ENCODE data around the gene SNF8. TPM values are rescaled to one million over a fixed set of nuclear protein-coding genes. Genes with fewer than 3 reads are reported as not detected.

Gene SNF8
- total and polyA plus RNA-seq, 7 experiments from 2014 or later, result 54.8 to 122 (median 63.2) TPM

- Mint-ChIP-seq H3K4me3 (no peak overlapping the region), H3K9me3 (no peaks in the 10 kb centered on the region), H3K27me3 (no peaks in the 10 kb centered on the region), H3K36me3 (peaks cover 0 to 1% (median 0%) of the 10 kb centered on the region in 5 donors), H3K27ac (no peak overlapping the region), H3K4me1 (peaks cover 0 to 9% (median 9%) of the 10 kb centered on the region in 7 donors)
- peaks cover 0 to 1% (median 0%) of the 10 kb centered on the region in 3 experiments for H3K36me3 ChIP-seq (ENCODE audit: control insufficient read depth in 2 of 3, insufficient read depth in 3 of 3, low read length in 3 of 3)
- DNase-seq, result no peak
- no peak overlapping the region for H3K4me3 ChIP-seq (ENCODE audit: low read length)
- POLR2A ChIA-PET, result interaction anchor here (4.9 kb wide), 1 partner anchor 10 kb away, joined by 22 read pairs; the partner anchor contains the start of gene ATP5MC1
- peaks cover 6 to 7% of the 10 kb centered on the region in 2 donors for H3K4me1 ChIP-seq (ENCODE audit: control insufficient read depth in 2 of 2, insufficient read depth in 2 of 2, low read length in 2 of 2)
- H3K27ac ChIP-seq (ENCODE audit: low read depth, low read length), result no peak overlapping the region
- no peak for ATAC-seq
- intact Hi-C loops (cut with micrococcal nuclease), result no loop called here
- no peaks in the 10 kb centered on the region for H3K27me3 ChIP-seq (ENCODE audit: control insufficient read depth in 2 of 2, insufficient read depth in 2 of 2, low read length in 2 of 2)
- CTCF ChIA-PET, result no interaction called here
- H3K9me3 ChIP-seq (ENCODE audit: control insufficient read depth in 2 of 3, low read length in 3 of 3), result no peaks in the 10 kb centered on the region
Measured at GRCh38 chr17:48903401-48903800, 41.2 kb downstream of the SNF8 start.

- H3K27ac ChIP-seq (ENCODE audit: low read depth, low read length), result no peak overlapping the region
- no peaks in the 10 kb centered on the region for H3K27me3 Mint-ChIP-seq
- no peaks in the 10 kb centered on the region for H3K9me3 ChIP-seq (ENCODE audit: control insufficient read depth in 2 of 3, low read length in 3 of 3)
- no peak overlapping the region for H3K4me3 Mint-ChIP-seq
- DNase-seq (no peak), ATAC-seq (no peak)
- H3K27me3 ChIP-seq (ENCODE audit: control insufficient read depth in 2 of 2, insufficient read depth in 2 of 2, low read length in 2 of 2), result no peaks in the 10 kb centered on the region
- H3K36me3 ChIP-seq (ENCODE audit: control insufficient read depth in 2 of 3, insufficient read depth in 3 of 3, low read length in 3 of 3), result peaks cover 0 to 15% (median 0%) of the 10 kb centered on the region in 3 experiments
- peaks cover 0 to 7% (median 0%) of the 10 kb centered on the region in 7 donors for H3K4me1 Mint-ChIP-seq
- ChIA-PET POLR2A (interaction anchor here (1.5 kb wide), 1 partner anchor 9 kb away, joined by 5 read pairs; the partner anchor contains the start of gene ATP5MC1), CTCF (no interaction called here)
- intact Hi-C loops (cut with micrococcal nuclease), result no loop called here
- H3K9me3 Mint-ChIP-seq, result no peaks in the 10 kb centered on the region
- no peak overlapping the region for H3K4me3 ChIP-seq (ENCODE audit: low read length)
- H3K36me3 Mint-ChIP-seq, result peaks cover 0 to 11% (median 5%) of the 10 kb centered on the region in 5 donors
- peak overlapping the region in 1 of 9 donors; percentile 38 for H3K27ac Mint-ChIP-seq
- no peaks in the 10 kb centered on the region for H3K4me1 ChIP-seq (ENCODE audit: control insufficient read depth in 2 of 2, insufficient read depth in 2 of 2, low read length in 2 of 2)
Measured at GRCh38 chr17:48901241-48901640, 43.4 kb downstream of the SNF8 start.

- Mint-ChIP-seq H3K27ac (peak overlapping the region in 3 of 9 donors; percentile 20 to 31 (median 22)), H3K4me1 (peaks cover 17 to 42% (median 29%) of the 10 kb centered on the region in 7 donors), H3K9me3 (peaks cover 0 to 2% (median 0%) of the 10 kb centered on the region in 11 donors), H3K27me3 (peaks cover 0 to 3% (median 0%) of the 10 kb centered on the region in 5 donors), H3K36me3 (peaks cover 0 to 25% (median 12%) of the 10 kb centered on the region in 5 donors), H3K4me3 (no peak overlapping the region)
- intact Hi-C loops (cut with micrococcal nuclease), result loop anchor here (5.0 to 10.0 kb wide), 6 partner anchors 102 to 998 kb away; partner anchors contain the start of genes CBX1 (in 1 of the 2), HOXB2 (in 1 of the 2), IGF2BP1 (in 1 of the 2) and KAT7 (in 1 of the 2)
- ChIA-PET CTCF (interaction anchor here (1.0 kb wide), 1 partner anchor 10 kb away, joined by 3 read pairs; no protein-coding TSS in a partner anchor), POLR2A (interaction anchor here (4.0 to 5.8 kb wide), 2 partner anchors 9 to 13 kb away, joined by 22 to 62 read pairs; partner anchors contain the start of gene UBE2Z)
- Histone ChIP-seq H3K4me1 (ENCODE audit: control insufficient read depth in 2 of 2, insufficient read depth in 2 of 2, low read length in 2 of 2) (peaks cover 5 to 16% of the 10 kb centered on the region in 2 donors), H3K4me3 (ENCODE audit: low read length) (no peak overlapping the region), H3K9me3 (ENCODE audit: control insufficient read depth in 2 of 3, low read length in 3 of 3) (no peaks in the 10 kb centered on the region), H3K36me3 (ENCODE audit: control insufficient read depth in 2 of 3, insufficient read depth in 3 of 3, low read length in 3 of 3) (peaks cover 0 to 29% (median 0%) of the 10 kb centered on the region in 3 experiments), H3K27me3 (ENCODE audit: control insufficient read depth in 2 of 2, insufficient read depth in 2 of 2, low read length in 2 of 2) (no peaks in the 10 kb centered on the region), H3K27ac (ENCODE audit: low read depth, low read length) (no peak overlapping the region)
- DNase-seq, result no peak
- no peak for ATAC-seq
Measured at GRCh38 chr17:48894886-48895285, 49.8 kb downstream of the SNF8 start.

GRCh38 chr17:48893646-48894508 lies 50.8 kb downstream of the SNF8 start:
- H3K27ac Mint-ChIP-seq, result peak overlapping the region; percentile 31 to 100 (median 93)

GRCh38 chr17:48892940-48893645 lies 51.5 kb downstream of the SNF8 start:
- peak overlapping the region; percentile 91 to 100 (median 93) for H3K27ac Mint-ChIP-seq
- H3K4me1 Mint-ChIP-seq, result peaks cover 17 to 42% (median 29%) of the 10 kb centered on the region in 7 donors
- H3K4me1 ChIP-seq (ENCODE audit: control insufficient read depth in 2 of 2, insufficient read depth in 2 of 2, low read length in 2 of 2), result peaks cover 5 to 16% of the 10 kb centered on the region in 2 donors
- no peaks in the 10 kb centered on the region for H3K27me3 ChIP-seq (ENCODE audit: control insufficient read depth in 2 of 2, insufficient read depth in 2 of 2, low read length in 2 of 2)
- DNase-seq, result peak in 2 of 9 donors; percentile 11 to 14
- peak overlapping the region; percentile 82 for H3K27ac ChIP-seq (ENCODE audit: low read depth, low read length)
- ChIA-PET POLR2A (interaction anchor here (0.6 to 5.8 kb wide), 18 partner anchors 8 to 787 kb away, joined by 3 to 62 read pairs (median 4); partner anchors contain the start of genes CALCOCO2, SNF8 and UBE2Z), CTCF (interaction anchor here (0.6 to 2.4 kb wide), 2 partner anchors 14 to 62 kb away, joined by 3 to 9 read pairs; partner anchors contain the start of gene UBE2Z)
- ATAC-seq, result no peak
- H3K36me3 ChIP-seq (ENCODE audit: control insufficient read depth in 2 of 3, insufficient read depth in 3 of 3, low read length in 3 of 3), result peaks cover 0 to 24% (median 0%) of the 10 kb centered on the region in 3 experiments
- H3K4me3 Mint-ChIP-seq, result peak overlapping the region; percentile 87 to 98 (median 94)
- H3K9me3 ChIP-seq (ENCODE audit: control insufficient read depth in 2 of 3, low read length in 3 of 3), result no peaks in the 10 kb centered on the region
- intact Hi-C loops (cut with micrococcal nuclease), result loop anchor here (1.0 to 10.0 kb wide), 19 partner anchors 14 to 1244 kb away; partner anchors contain the start of genes CALCOCO2 (in 2 of the 2), SNF8 (in 2 of the 2), SP2 (in 2 of the 2) and CBX1 (in 1 of the 2)
- peaks cover 0 to 3% (median 0%) of the 10 kb centered on the region in 5 donors for H3K27me3 Mint-ChIP-seq
- peaks cover 0 to 2% (median 0%) of the 10 kb centered on the region in 11 donors for H3K9me3 Mint-ChIP-seq
- H3K36me3 Mint-ChIP-seq, result peaks cover 0 to 20% (median 12%) of the 10 kb centered on the region in 5 donors
- peak overlapping the region; percentile 60 for H3K4me3 ChIP-seq (ENCODE audit: low read length)

More at GRCh38 chr17:48893646-48894508, 50.8 kb downstream of the SNF8 start:
- DNase-seq (no peak), ATAC-seq (no peak)
- Histone ChIP-seq H3K9me3 (ENCODE audit: control insufficient read depth in 2 of 3, low read length in 3 of 3) (no peaks in the 10 kb centered on the region), H3K4me3 (ENCODE audit: low read length) (peak overlapping the region; percentile 60), H3K27me3 (ENCODE audit: control insufficient read depth in 2 of 2, insufficient read depth in 2 of 2, low read length in 2 of 2) (no peaks in the 10 kb centered on the region), H3K27ac (ENCODE audit: low read depth, low read length) (peak overlapping the region; percentile 82), H3K4me1 (ENCODE audit: control insufficient read depth in 2 of 2, insufficient read depth in 2 of 2, low read length in 2 of 2) (peaks cover 5 to 16% of the 10 kb centered on the region in 2 donors), H3K36me3 (ENCODE audit: control insufficient read depth in 2 of 3, insufficient read depth in 3 of 3, low read length in 3 of 3) (peaks cover 0 to 29% (median 0%) of the 10 kb centered on the region in 3 experiments)
- peaks cover 0 to 25% (median 12%) of the 10 kb centered on the region in 5 donors for H3K36me3 Mint-ChIP-seq
- ChIA-PET CTCF (interaction anchor here (0.5 to 2.4 kb wide), 3 partner anchors 14 to 90 kb away, joined by 3 to 9 read pairs (median 3); partner anchors contain the start of gene UBE2Z), POLR2A (interaction anchor here (0.6 to 5.8 kb wide), 9 partner anchors 10 to 64 kb away, joined by 3 to 62 read pairs (median 5); partner anchors contain the start of gene UBE2Z)
- H3K27me3 Mint-ChIP-seq, result peaks cover 0 to 3% (median 0%) of the 10 kb centered on the region in 5 donors
- intact Hi-C loops (cut with micrococcal nuclease), result loop anchor here (2.0 to 10.0 kb wide), 9 partner anchors 103 to 1245 kb away; partner anchors contain the start of genes CBX1 (in 1 of the 2), HOXB2 (in 1 of the 2), IGF2BP1 (in 1 of the 2) and KAT7 (in 1 of the 2)
- H3K9me3 Mint-ChIP-seq, result peaks cover 0 to 2% (median 0%) of the 10 kb centered on the region in 11 donors
- H3K4me1 Mint-ChIP-seq, result peaks cover 17 to 42% (median 29%) of the 10 kb centered on the region in 7 donors
- H3K4me3 Mint-ChIP-seq, result peak overlapping the region; percentile 87 to 98 (median 94)

Measured in naive thymus-derived CD4-positive, alpha-beta T cell (primary cell).